Right atrium auricular region (tissue), 2 donors: ENCODE data around the gene TMCO4. TPM values are rescaled to one million over a fixed set of nuclear protein-coding genes. Genes with fewer than 3 reads are reported as not detected.

Experiments used
- DNase-seq: peaks from one replicate; pipeline ENCODE4 v3.0.0-alpha.2; 2019; ENCODE audit warnings: low spot score
- H3K27ac ChIP-seq, 2 donors: fragments of 200-600 bp; sonication (generic); 1 replicate in 1 of 2; 2 replicates in 1 of 2; pipeline ENCODE4 v1.5.1; 2016 to 2019
- H3K27me3 ChIP-seq, 2 donors: fragments of 200-600 bp; sonication (generic); one replicate each; pipeline versions ENCODE4 v1.5.1 to v1.6.0; 2017 to 2019
- H3K36me3 ChIP-seq: fragments of 200-600 bp; sonication (generic); one replicate; pipeline ENCODE4 v1.5.1; 2016
- H3K4me1 ChIP-seq, 2 donors: fragments of 200-600 bp; sonication (generic); one replicate each; pipeline versions ENCODE4 v1.5.1 to v1.6.0; 2017 to 2019
- H3K4me3 ChIP-seq, 2 donors: fragments of 200-600 bp; sonication (generic); 1 replicate in 1 of 2; 2 replicates in 1 of 2; pipeline ENCODE4 v1.5.1; 2017 to 2019; ENCODE audit warnings: mild to moderate bottlenecking in 1 of 2, moderate library complexity in 1 of 2
- H3K9me3 ChIP-seq, 2 donors: fragments of 200-600 bp; sonication (generic); one replicate each; pipeline ENCODE4 v1.5.1; 2019
- total RNA-seq, 2 donors: library from RNA; depleted of rRNA; stranded (reverse); fragments of >200 nt; gene quantifications; one replicate each; pipeline ENCODE4 v1.1.0, GENCODE V29; 2016
- TF ChIP-seq, protein P1 (sequence below), 2 donors: fragments of 200-600 bp; sonication (generic); IDR thresholded peaks; one replicate each; pipeline ENCODE4 v1.5.1; 2019; ENCODE audit warnings: antibody characterized with exemption in 2 of 2

The TMCO4 gene
- total RNA-seq, 2 donors from 2014 or later = 5.7 to 10.7 TPM

DNA sequence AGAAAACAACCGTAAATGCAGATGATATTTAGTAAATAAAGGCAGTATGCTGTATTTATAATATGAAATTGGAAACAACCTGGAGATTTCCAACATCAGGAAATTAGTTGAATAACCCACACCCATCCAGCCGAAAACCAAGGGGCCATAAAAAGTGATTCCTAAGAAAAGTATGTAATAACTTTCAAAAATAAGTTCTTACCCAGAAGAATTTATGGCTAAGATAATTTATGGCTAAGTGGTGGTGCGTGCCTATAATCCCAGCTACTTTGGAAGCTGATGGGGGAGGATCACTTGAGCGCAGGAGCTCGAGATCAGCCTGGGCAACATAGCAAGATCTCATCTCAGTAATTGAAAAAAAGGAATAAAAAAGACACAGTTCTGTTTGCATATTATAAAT, 43.2 kb downstream of the TMCO4 start:
- TF ChIP-seq, protein P1, sequence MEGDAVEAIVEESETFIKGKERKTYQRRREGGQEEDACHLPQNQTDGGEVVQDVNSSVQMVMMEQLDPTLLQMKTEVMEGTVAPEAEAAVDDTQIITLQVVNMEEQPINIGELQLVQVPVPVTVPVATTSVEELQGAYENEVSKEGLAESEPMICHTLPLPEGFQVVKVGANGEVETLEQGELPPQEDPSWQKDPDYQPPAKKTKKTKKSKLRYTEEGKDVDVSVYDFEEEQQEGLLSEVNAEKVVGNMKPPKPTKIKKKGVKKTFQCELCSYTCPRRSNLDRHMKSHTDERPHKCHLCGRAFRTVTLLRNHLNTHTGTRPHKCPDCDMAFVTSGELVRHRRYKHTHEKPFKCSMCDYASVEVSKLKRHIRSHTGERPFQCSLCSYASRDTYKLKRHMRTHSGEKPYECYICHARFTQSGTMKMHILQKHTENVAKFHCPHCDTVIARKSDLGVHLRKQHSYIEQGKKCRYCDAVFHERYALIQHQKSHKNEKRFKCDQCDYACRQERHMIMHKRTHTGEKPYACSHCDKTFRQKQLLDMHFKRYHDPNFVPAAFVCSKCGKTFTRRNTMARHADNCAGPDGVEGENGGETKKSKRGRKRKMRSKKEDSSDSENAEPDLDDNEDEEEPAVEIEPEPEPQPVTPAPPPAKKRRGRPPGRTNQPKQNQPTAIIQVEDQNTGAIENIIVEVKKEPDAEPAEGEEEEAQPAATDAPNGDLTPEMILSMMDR (IDR thresholded peaks at IDR 0.05) = no peak
- H3K4me1 ChIP-seq = peaks cover 0 to 4% of the 10 kb centered on the region in 2 donors
- DNase-seq = no peak
- H3K9me3 ChIP-seq = no peaks in the 10 kb centered on the region
- H3K4me3 ChIP-seq = no peak overlapping the region
- peaks cover 12% of the 10 kb centered on the region for H3K36me3 ChIP-seq
- no peaks in the 10 kb centered on the region for H3K27me3 ChIP-seq
- H3K27ac ChIP-seq = no peak overlapping the region

DNA sequence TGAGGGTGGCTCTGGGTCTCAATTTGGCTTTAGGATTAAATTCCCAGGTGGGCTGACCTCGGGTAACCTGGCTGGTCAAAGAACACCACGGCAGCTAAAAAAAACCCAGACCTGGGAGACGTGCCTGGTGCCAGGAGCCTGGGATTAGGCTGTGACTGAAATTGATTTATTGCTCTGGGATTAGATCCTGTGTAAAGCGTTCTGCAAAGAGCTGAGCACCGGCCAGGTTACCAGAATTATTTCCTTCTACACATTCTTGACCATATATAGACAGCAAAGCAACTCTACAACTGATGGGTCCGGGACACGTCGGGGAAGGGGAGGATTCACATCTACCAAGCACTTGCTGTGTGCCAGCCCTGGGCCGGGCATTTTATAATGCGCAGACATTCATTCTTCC, 45.2 kb downstream of the TMCO4 start:
- Histone ChIP-seq H3K27me3 (no peaks in the 10 kb centered on the region), H3K27ac (no peak overlapping the region), H3K4me1 (peaks cover 0 to 4% of the 10 kb centered on the region in 2 donors), H3K36me3 (peaks cover 12% of the 10 kb centered on the region), H3K9me3 (no peaks in the 10 kb centered on the region), H3K4me3 (no peak overlapping the region)
- TF ChIP-seq, protein P1 (IDR thresholded peaks at IDR 0.05) = no peak
- DNase-seq = no peak

DNA sequence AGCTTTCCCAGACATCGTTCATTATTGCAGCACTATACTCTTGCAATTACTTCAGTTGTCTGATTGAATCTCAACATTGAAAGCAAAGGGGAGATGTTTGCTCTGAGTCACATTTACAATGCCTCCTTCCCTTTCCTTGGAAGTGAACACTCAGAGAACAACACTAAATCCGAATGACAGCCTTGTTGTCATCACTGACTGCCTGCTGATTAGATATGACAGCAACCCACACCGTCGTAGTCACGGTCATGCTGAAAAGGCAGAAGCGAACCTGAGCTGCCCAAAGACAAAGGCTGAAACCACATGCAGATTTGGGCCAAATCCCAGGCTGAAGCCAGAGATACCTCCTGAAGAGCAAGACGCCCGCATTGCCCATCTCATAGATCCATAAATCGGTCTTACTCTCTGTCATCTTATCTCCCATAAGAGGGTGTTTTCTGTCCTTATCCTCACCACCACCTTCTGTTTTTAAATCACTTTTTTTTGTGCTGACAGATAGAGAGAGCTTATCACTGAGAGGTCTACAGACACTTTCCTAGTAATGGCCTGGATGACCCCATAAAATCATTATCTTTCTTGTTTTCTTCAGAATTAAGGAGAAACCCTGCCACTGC, 47.5 kb downstream of the TMCO4 start:
- Histone ChIP-seq H3K27me3 (no peaks in the 10 kb centered on the region), H3K27ac (no peak overlapping the region), H3K36me3 (peaks cover 12% of the 10 kb centered on the region), H3K9me3 (no peaks in the 10 kb centered on the region), H3K4me3 (no peak overlapping the region), H3K4me1 (peaks cover 0 to 4% of the 10 kb centered on the region in 2 donors)
- TF ChIP-seq, protein P1 (IDR thresholded peaks at IDR 0.05) = no peak
- no peak for DNase-seq

DNA sequence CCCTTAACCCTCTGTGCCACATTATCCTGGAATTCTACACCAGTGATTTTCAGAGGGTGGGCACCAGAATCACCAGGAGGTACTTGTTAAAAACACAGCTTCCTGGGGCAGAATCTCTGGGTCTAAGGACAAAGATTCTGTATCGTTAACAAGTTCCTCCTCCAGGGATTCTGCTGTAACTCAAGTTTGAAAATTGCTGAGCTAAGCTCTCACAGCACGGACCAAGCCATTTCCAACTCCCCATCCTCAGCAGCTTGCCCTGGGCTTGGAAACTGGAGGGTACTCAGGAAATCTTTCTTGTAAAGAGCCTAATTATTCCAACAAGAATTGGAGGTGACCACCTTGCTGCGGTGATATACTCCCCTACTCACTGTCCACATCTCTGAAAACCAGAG, 48.8 kb downstream of the TMCO4 start:
- Histone ChIP-seq H3K9me3 (no peaks in the 10 kb centered on the region), H3K36me3 (peaks cover 12% of the 10 kb centered on the region), H3K27ac (no peak overlapping the region), H3K4me3 (no peak overlapping the region), H3K4me1 (peaks cover 0 to 4% of the 10 kb centered on the region in 2 donors), H3K27me3 (no peaks in the 10 kb centered on the region)
- TF ChIP-seq, protein P1 (IDR thresholded peaks at IDR 0.05) = no peak
- no peak for DNase-seq

DNA sequence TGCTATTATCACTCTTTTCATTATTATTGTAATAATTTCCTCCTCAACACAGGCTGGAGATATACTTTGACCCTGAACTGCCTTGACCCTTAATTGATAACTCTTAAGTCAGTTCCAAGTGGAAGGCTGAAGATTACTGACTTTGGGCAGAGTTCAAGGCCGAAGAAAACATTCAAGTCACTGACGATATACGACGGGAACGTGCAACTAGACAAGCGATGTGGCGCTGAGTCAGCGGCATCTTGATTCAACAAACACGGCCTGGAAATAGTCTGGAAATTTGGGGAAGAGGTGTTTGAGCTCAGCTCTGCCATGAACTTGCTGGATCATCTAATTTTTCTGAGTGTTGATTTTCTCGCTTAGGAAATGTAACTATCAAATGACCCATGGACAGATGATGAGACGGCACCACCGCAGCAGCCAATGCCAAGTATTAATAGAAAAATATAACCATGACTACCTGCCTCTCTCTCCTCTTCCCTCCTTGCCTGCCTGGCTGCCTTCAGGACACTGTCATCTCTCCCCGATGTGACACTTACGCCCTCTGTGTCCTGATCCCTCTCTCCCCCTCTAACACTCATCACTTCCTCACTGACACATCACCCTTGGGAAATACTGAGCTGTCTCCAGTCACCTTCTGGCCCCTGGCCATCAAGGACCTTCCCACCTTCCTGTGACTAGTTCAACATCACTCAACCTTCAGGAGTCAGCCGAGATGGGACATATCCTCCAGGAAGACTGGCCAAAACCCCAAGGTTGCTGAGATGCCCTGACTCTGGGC, 49.4 kb downstream of the TMCO4 start:
- Histone ChIP-seq H3K4me1 (peaks cover 0 to 4% of the 10 kb centered on the region in 2 donors), H3K36me3 (peaks cover 9% of the 10 kb centered on the region), H3K27ac (no peak overlapping the region), H3K27me3 (no peaks in the 10 kb centered on the region), H3K9me3 (no peaks in the 10 kb centered on the region), H3K4me3 (no peak overlapping the region)
- no peak for DNase-seq
- TF ChIP-seq, protein P1 (IDR thresholded peaks at IDR 0.05) = no peak
